ENCODE results near the gene DIO1. TPM values are rescaled to one million over a fixed set of nuclear protein-coding genes. Genes with fewer than 3 reads are reported as not detected.

DIO1 gene
- total and polyA plus RNA-seq, 9 of the 15 experiments (the other 6 are each of a cell fraction or from before 2014, with no cell fraction given) = not detected

DNA sequence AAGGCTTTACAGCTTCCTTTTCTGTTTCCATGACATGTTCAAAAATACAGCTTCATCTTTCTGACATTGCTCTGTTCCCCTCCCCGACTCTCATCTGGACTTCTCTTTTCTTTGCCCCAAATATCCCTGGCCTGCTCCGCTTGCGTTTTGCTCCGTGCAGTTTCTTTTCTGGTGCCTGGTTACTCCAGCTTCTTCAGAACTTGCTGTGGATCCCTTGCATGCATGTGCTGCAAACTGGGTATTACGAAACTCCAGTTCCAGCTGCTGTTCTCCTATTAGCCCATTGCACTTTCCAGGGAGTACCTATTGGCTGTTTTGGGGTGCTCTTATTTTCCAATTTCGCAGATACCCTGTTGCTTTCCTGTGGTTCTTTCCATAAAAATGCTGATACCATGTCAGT lies 46.0 kb upstream of the DIO1 start:
- no peak for TF ChIP-seq NCOA4 (IDR thresholded peaks at IDR 0.05; ENCODE audit: partially characterized antibody)
- no peak for TF ChIP-seq SMC3 (conservative IDR thresholded peaks at IDR 0.05; ENCODE audit: insufficient read depth, low read depth, low read length)
- peak; percentile 63 for TF ChIP-seq CEBPB (tag; IDR thresholded peaks at IDR 0.05)
- no peak for TF ChIP-seq ZFP36 (IDR thresholded peaks at IDR 0.05; ENCODE audit: low read depth, low read length, partially characterized antibody)
- BruUV-seq (replicated peaks) = no TSS peak
- no peak overlapping the region for H3K9ac ChIP-seq (ENCODE audit: insufficient read depth in 1 of 2, low read depth in 2 of 2, low read length in 2 of 2)
- no peak overlapping the region for H3K4me2 ChIP-seq (ENCODE audit: insufficient read depth, low read length)
- no peak for DNase-seq (ENCODE audit: extremely low read depth in 1 of 4, low spot score in 3 of 4)
- H3K9me1 ChIP-seq (ENCODE audit: control insufficient read depth, insufficient read depth, low read length) = no peaks in the 10 kb centered on the region
- no peak for FAIRE-seq
- no peaks in the 10 kb centered on the region for H3K4me1 ChIP-seq (replicated peaks in 1 of 2; ENCODE audit: control insufficient read depth in 2 of 2, insufficient read depth in 2 of 2, low read length in 2 of 2)
- peaks cover 2% of the 10 kb centered on the region; the same call in 1 of the 2 replicates for H3K9me3 ChIP-seq (replicated peaks; ENCODE audit: control insufficient read depth, insufficient read depth, low read depth, low read length)
- in situ Hi-C loops (cut with MboI) (no loop called here), intact Hi-C loops (cut with micrococcal nuclease) (no loop called here)
- H3K36me3 ChIP-seq (ENCODE audit: control insufficient read depth, insufficient read depth, low read length) = no peaks in the 10 kb centered on the region
- ChIA-PET CTCF (ENCODE audit: low intra/inter-chr PET ratio) (no interaction called here), POLR2A (interaction anchor here (0.6 to 0.7 kb wide), 2 partner anchors 13 to 171 kb away, joined by 3 read pairs; no protein-coding TSS in a partner anchor)
- WGBS (ENCODE audit: insufficient coverage, low coverage, missing lambda C conversion rate) = 25% methylated on average over 6 of the region's 6 CpGs
- H3K4me3 ChIP-seq = no peak overlapping the region
- no peak overlapping the region for H3K27ac ChIP-seq (ENCODE audit: extremely low read depth, low read depth, low read length)
- H2AFZ ChIP-seq (ENCODE audit: low read depth, low read length) = no peak overlapping the region
- ATAC-seq = no peak
- no peaks in the 10 kb centered on the region for H3K27me3 ChIP-seq (ENCODE audit: control insufficient read depth in 2 of 2, insufficient read depth in 2 of 2, low read length in 2 of 2)
- no peaks in the 10 kb centered on the region for H4K20me1 ChIP-seq (replicated peaks; ENCODE audit: control insufficient read depth, insufficient read depth, low read length)
- H3K79me2 ChIP-seq (ENCODE audit: control insufficient read depth, insufficient read depth, low read length) = no peaks in the 10 kb centered on the region

GRCh38 chr1:53850082-53850673 lies 43.8 kb upstream of the DIO1 start:
- Histone ChIP-seq H3K4me2 (ENCODE audit: insufficient read depth, low read length) (no peak overlapping the region), H3K36me3 (ENCODE audit: control insufficient read depth, insufficient read depth, low read length) (peaks cover 3% of the 10 kb centered on the region; the same call in 1 of the 3 replicates), H3K4me1 (replicated peaks in 1 of 2; ENCODE audit: control insufficient read depth in 2 of 2, insufficient read depth in 2 of 2, low read length in 2 of 2) (no peaks in the 10 kb centered on the region), H3K9ac (ENCODE audit: insufficient read depth in 1 of 2, low read depth in 2 of 2, low read length in 2 of 2) (no peak overlapping the region), H3K79me2 (ENCODE audit: control insufficient read depth, insufficient read depth, low read length) (no peaks in the 10 kb centered on the region), H3K4me3 (no peak overlapping the region), H3K27ac (ENCODE audit: extremely low read depth, low read depth, low read length) (no peak overlapping the region), H3K9me3 (replicated peaks; ENCODE audit: control insufficient read depth, insufficient read depth, low read depth, low read length) (no peaks in the 10 kb centered on the region; the same call in 1 of the 2 replicates), H4K20me1 (replicated peaks; ENCODE audit: control insufficient read depth, insufficient read depth, low read length) (no peaks in the 10 kb centered on the region), H2AFZ (ENCODE audit: low read depth, low read length) (no peak overlapping the region), H3K9me1 (ENCODE audit: control insufficient read depth, insufficient read depth, low read length) (no peaks in the 10 kb centered on the region), H3K27me3 (ENCODE audit: control insufficient read depth in 2 of 2, insufficient read depth in 2 of 2, low read length in 2 of 2) (no peaks in the 10 kb centered on the region)
- FAIRE-seq (no peak), ATAC-seq (no peak), DNase-seq (ENCODE audit: extremely low read depth in 1 of 4, low spot score in 3 of 4) (no peak)
- 61% methylated on average over 7 of the region's 7 CpGs for WGBS (ENCODE audit: insufficient coverage, low coverage, missing lambda C conversion rate)
- in situ Hi-C loops (cut with MboI) = no loop called here
- no TSS peak for BruUV-seq (replicated peaks)
- TF ChIP-seq NFXL1 (CRISPR knock-in tag; IDR thresholded peaks at IDR 0.05) = no peak
- peak; percentile 92 for TF ChIP-seq ZKSCAN1 (IDR thresholded peaks at IDR 0.05; ENCODE audit: low read depth, low read length)
- CTCF ChIA-PET (ENCODE audit: low intra/inter-chr PET ratio) = no interaction called here
- POLR2A ChIA-PET = interaction anchor here (1.9 kb wide), 1 partner anchor 9 kb away, joined by 7 read pairs; no protein-coding TSS in a partner anchor
- intact Hi-C loops (cut with micrococcal nuclease) = no loop called here
